NCI-H2227 (cell line): ENCODE results near the gene RCN1.
"Not testable (repeated sequence)": the region's sequence is repeated elsewhere in the genome, so short reads cannot be mapped to it uniquely, and the experiment has no call there.

Experiments used
- DNase-seq: peaks from one replicate; lab custom pipeline; 2025; ENCODE audit not compliant: unreplicated experiment; lab: John Stamatoyannopoulos, UW

RCN1 gene

GRCh38 chr11:32090545-32091370 lies at the start of gene RCN1:
Gene RCN1 (plus strand): TSS chr11:32091074. CDS start chr11:32091197, 123 bp downstream.
- DNase-seq = peak; percentile 85

GRCh38 chr11:32043737-32044136 lies 47.1 kb upstream of the RCN1 start:
- DNase-seq = no peak

- no peak for DNase-seq
These were observed 46.6 kb upstream of the RCN1 start for GRCh38 chr11:32044158-32044863.

GRCh38 chr11:32045456-32045855 lies 45.4 kb upstream of the RCN1 start:
- DNase-seq = no peak

- DNase-seq = no peak
These were observed 40.6 kb upstream of the RCN1 start for GRCh38 chr11:32050264-32050663.

- DNase-seq = peak; percentile 74
These were observed 38.7 kb upstream of the RCN1 start for GRCh38 chr11:32052215-32052614.

GRCh38 chr11:32053151-32053888 lies 37.6 kb upstream of the RCN1 start:
- DNase-seq = no peak

- no peak for DNase-seq
These were observed 35.0 kb upstream of the RCN1 start for GRCh38 chr11:32055861-32056260.

- DNase-seq = no peak
These were observed 34.4 kb upstream of the RCN1 start for GRCh38 chr11:32056438-32056837.

- DNase-seq = no peak
These were observed 31.0 kb upstream of the RCN1 start for GRCh38 chr11:32059686-32060462.

GRCh38 chr11:32062540-32062939 lies 28.3 kb upstream of the RCN1 start:
- DNase-seq = no peak

- not testable (repeated sequence) for DNase-seq
These were observed 27.8 kb upstream of the RCN1 start for GRCh38 chr11:32063031-32063430.

GRCh38 chr11:32065865-32066629 lies 24.8 kb upstream of the RCN1 start:
- no peak for DNase-seq

- no peak for DNase-seq
These were observed 22.6 kb upstream of the RCN1 start for GRCh38 chr11:32068134-32068870.

GRCh38 chr11:32069361-32070058 lies 21.4 kb upstream of the RCN1 start:
- DNase-seq = no peak

- no peak for DNase-seq
These were observed 20.2 kb upstream of the RCN1 start for GRCh38 chr11:32070692-32071091.

GRCh38 chr11:32071811-32072210 lies 19.1 kb upstream of the RCN1 start:
- peak; percentile 6 for DNase-seq

GRCh38 chr11:32072872-32073643 lies 17.8 kb upstream of the RCN1 start:
- no peak for DNase-seq
